NOMO-1 (cell line): ENCODE data around the gene MYH10.
"Not testable (repeated sequence)": the region's sequence is repeated elsewhere in the genome, so short reads cannot be mapped to it uniquely, and the experiment has no call there.

Experiments used
- DNase-seq, 2 experiments: peaks; one replicate each; lab custom pipeline; 2025; ENCODE audit not compliant: unreplicated experiment in 2 of 2; lab: John Stamatoyannopoulos, UW

Gene MYH10

DNA sequence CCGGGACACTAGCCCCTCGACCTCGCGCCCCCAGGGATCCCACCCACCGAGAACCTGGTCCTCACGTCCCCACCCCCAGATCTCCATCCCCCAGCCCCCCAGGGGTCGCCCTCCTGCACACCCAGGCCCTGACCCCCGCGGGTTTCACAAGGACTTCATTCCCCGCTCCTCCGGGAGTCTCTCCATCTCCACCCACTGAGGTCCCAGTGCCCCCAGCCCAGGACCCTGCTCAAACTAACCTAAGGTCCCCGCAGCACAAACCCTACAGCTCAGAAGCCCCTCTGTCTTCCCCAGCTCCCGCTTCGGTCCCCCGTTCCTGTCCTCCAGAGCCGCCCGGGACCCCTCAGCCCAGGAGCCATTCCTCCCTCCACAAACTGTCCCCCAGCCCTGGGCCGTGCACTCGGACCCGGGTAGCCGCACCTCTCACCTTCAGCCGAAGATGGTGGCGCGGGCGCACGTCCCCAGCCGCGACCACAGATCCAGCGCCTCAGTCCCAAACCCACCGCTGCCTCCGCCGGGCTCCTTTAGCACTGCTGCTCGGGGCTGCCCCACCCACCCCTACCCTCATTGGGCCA lies at the start of gene MYH10:
TSS of gene MYH10 (minus strand) at position 499 of the 575 bp plus-strand sequence. CDS start 7,479 bp downstream, outside the sequence.
- DNase-seq = no peak

DNA sequence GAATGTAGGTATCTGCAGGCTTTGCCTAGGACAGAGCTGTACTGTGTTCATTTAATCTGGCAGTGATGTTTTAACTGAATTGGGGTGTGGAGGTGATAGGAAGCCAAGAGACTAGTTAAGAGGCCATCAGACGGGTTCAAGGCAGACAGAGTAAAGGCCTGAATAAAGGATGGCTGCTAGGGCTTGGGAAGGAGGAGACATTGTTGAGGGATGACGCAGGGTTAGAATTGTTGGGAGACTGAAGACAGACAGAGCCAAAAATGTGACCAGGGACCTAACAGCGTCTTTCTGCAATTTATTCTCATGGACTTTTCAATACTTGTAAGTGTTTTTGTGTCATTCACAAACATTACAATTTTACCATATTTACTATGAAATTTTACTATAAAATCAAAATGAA lies 48.6 kb upstream of the MYH10 start:
- no peak for DNase-seq

- no peak for DNase-seq
These were observed 44.8 kb upstream of the MYH10 start for GRCh38 chr17:8675306-8675705.

GRCh38 chr17:8674344-8675305 lies 44.1 kb upstream of the MYH10 start:
- no peak for DNase-seq

DNA sequence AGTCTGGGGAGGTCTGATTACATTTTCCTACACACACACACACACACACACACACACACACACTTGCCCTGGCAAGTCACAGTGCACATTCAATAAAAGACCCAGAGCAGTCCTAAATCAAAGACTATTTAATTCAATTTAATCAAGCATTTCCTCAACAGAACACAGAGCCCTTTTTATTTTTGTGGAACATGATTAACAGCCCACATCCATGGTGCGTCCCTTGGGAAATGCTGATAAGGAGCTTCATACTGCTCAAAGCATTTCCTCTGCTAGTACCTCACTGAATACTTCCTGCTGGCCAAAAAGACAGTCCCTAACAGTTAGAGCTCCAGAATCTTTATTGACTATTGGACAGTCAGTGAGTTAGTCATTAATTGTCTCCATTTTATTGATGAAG lies 43.1 kb upstream of the MYH10 start:
- DNase-seq = no peak

- DNase-seq = no peak
These were observed 41.8 kb upstream of the MYH10 start for GRCh38 chr17:8672326-8672725.

DNA sequence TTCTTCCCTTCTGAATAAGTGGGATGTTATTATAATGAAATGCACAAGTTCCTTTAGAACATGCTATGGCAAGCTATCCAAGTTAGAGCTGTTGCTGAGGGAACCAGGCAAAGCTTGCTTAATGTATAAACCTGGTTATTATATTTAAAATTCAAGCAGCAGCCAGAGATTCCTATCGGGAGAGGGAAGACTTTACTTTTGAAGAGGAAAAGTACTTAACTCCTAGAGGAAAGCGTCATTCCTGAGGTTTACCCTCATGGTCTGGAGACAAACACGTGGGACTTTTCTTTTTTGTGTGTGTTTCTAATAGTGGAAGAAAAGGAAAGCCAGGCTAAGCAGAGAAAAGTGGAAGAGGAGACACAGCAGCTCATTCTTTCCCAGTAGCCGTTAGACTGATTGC lies 39.9 kb upstream of the MYH10 start:
- DNase-seq = no peak

GRCh38 chr17:8668176-8668740 lies 37.7 kb upstream of the MYH10 start:
- no peak for DNase-seq

DNA sequence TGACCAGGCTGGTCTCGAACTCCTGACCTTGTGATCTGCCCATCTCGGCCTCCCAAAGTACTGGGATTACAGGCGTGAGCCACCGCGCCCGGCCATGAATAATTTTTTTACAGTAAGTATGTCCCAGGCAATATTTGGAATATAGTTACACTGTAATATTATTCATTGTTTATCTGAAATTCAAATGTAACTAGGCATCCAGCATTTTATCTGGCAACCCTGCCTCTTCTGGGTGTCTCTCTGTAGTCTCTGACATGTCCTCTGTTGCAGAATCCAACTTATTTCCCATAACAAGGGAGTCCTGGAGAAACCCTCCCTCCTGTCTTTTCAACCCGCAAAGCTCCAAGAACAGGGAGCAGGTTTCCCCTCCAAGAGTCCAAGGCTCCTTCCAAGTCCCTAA lies 36.9 kb upstream of the MYH10 start:
- no peak for DNase-seq

GRCh38 chr17:8665684-8666083 lies 35.2 kb upstream of the MYH10 start:
- DNase-seq = no peak

DNA sequence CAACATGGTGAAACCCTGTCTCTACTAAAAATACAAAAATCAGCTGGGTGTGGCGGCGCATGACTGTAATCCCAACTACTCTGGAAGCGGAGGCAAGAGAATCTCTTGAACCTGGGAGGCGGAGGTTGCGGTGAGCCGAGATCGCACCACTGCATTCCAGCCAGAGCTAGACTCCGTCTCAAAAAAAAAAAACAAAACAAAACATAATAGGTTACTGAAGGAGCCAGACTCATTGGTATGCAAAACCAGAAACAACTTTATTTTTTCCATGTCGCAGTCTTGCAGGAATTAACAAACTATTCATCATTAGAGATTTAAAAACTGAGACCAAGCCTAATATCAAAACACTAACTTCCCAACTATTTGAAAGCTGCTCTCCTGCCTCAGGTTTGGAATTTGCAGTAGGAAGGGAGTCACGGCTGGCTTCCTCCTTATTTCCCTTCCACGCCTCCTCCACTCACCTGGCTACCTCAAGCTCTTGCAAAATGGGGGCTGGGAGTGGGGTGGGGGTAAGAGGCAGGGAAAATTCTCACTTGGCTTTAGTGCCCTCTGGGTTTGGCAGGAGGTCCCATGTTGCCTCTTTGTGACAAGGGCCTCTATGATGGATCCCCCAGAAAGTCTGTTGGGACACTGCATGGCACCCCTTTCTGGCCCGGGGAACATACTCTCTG lies 34.1 kb upstream of the MYH10 start:
- no peak for DNase-seq

- DNase-seq = no peak
These were observed 32.4 kb upstream of the MYH10 start for GRCh38 chr17:8662973-8663372.

- no peak for DNase-seq
These were observed 31.7 kb upstream of the MYH10 start for GRCh38 chr17:8662076-8662831.

DNA sequence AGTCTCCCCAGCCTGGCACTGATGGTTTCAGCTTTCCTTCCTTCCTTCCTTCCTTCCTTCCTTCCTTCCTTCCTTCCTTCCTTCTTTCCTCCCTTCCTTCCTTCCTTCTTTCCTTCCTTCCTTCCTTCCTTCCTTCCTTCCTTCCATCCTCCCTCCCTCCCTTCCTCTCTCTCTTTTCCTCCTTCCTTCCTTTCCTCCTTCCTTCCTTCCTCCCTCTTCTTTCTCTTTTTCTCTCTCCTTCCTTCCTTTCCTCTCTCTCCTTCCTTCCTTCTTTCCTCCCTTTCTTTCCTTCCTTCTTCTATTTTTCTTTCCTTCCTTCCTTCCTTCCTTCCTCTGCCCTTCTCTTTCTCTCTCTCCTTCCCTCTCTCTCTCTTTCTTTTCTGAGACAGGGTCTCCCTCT lies 30.2 kb upstream of the MYH10 start:
- DNase-seq = not testable (repeated sequence)

DNA sequence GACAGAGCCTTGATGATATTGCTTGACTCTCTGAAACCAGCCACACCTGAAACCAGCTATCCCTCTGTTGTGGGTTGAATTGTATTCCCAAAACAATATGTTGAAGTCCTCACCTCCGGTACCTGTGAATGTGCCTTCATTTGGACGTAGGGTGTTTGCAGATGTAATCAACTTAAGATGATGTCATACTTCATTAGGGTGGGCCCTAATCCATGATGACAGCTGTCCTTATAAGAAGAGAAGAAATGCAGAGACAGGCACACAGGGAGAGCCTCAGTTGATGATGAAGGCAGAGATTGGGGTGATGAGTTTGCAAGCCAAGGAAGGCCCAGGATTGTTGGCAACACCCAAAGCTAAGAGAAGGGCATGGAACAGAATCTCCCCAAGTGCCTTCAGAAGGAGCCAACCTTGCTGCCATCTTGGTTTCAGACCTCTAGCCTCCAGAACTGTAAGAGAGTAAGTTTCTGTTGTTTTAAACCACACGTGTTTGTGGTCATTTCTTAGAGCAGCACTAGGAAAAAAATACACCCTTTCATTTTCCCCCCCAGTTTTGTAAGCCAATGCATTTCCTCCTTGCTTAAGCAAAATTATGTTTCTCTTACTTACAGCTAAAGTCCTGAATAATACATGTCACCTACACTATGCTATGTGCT lies 29.4 kb upstream of the MYH10 start:
- DNase-seq = no peak

GRCh38 chr17:8658810-8659209 lies 28.3 kb upstream of the MYH10 start:
- DNase-seq = no peak

DNA sequence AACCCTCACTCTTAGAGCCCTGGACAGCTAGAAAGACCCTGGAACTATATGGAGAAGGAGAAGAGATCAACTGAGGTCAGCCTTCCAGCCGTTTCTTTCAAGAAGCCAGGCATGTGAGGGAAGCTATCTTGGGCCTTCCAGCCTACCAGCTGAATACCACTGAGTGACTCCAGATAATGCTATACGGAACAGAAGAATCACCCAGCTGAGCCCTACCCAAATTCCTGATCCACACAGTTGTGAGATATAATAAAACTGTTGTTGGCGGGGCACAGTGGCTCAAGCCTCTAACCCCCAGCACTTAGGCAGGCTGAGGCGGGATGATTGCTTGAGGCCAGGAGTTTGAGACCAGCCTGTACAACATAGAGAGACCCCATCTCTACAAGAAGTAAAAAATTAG lies 26.2 kb upstream of the MYH10 start:
- DNase-seq = no peak

GRCh38 chr17:8654822-8655221 lies 24.3 kb upstream of the MYH10 start:
- DNase-seq = no peak

- DNase-seq = no peak
These were observed 20.5 kb upstream of the MYH10 start for GRCh38 chr17:8651013-8651412.

GRCh38 chr17:8650119-8650499 lies 19.6 kb upstream of the MYH10 start:
- no peak for DNase-seq
